Limb (tissue), 2 donors: Measurements from ENCODE around the gene ESM1.
"Not testable (repeated sequence)": the region's sequence is repeated elsewhere in the genome, so short reads cannot be mapped to it uniquely, and the experiment has no call there.

Source experiments
- DNase-seq, 2 donors: peaks; one replicate each; pipeline ENCODE4 v3.0.0-alpha.2; 2016; ENCODE audit errors: extremely low spot score in 2 of 2

ESM1 gene

GRCh38 chr5:54985301-54986268 lies at the start of gene ESM1:
TSS of gene ESM1 (minus strand) at chr5:54985593. CDS start at chr5:54985517, 76 bp downstream.
- no peak for DNase-seq

GRCh38 chr5:55033568-55033967 lies 48.2 kb upstream of the ESM1 start:
- DNase-seq = no peak

GRCh38 chr5:55031492-55031891 lies 46.1 kb upstream of the ESM1 start:
- no peak for DNase-seq

- no peak for DNase-seq
These were observed 45.4 kb upstream of the ESM1 start for GRCh38 chr5:55030676-55031369.

DNA sequence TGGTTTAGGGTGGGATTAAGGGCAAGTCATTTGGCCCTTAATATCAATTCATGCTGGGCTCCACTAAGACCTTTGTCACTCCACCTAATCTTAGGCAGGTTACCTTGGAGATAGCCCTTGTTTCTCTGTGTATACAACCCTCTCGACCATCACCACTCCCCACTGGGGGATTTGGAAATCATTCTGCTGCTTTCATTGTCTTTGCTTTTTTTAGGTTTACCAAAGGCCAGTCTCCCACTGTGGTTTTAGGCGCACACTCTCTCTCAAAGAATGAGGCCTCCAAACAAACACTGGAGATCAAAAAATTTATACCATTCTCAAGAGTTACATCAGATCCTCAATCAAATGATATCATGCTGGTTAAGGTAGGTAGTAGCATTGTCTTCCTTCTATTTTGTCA lies 44.8 kb upstream of the ESM1 start:
- DNase-seq = no peak

- DNase-seq = no peak
These were observed 42.2 kb upstream of the ESM1 start for GRCh38 chr5:55027595-55027994.

- DNase-seq = no peak
These were observed 37.1 kb upstream of the ESM1 start for GRCh38 chr5:55022450-55022849.

- DNase-seq = no peak
These were observed 36.4 kb upstream of the ESM1 start for GRCh38 chr5:55021821-55022220.

DNA sequence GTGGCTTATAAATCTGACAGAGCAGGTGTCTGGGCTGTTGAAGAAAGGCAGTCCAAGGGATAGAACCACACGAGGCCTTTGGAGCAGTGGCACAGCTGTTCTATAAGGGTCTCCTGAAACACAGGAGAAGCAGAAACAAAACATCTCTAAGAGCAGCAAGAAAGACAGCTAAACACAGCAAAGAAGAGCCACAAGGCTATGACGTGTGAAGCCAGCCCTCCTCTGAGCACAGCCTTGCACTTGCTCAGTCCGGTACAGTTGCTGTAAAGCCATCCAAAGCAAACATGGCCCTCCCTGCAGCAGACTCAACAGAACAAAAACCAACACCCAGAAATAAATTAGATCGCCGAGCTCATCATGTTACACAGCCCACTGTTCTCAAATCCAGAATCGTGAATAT lies 36.0 kb upstream of the ESM1 start:
- DNase-seq = no peak

DNA sequence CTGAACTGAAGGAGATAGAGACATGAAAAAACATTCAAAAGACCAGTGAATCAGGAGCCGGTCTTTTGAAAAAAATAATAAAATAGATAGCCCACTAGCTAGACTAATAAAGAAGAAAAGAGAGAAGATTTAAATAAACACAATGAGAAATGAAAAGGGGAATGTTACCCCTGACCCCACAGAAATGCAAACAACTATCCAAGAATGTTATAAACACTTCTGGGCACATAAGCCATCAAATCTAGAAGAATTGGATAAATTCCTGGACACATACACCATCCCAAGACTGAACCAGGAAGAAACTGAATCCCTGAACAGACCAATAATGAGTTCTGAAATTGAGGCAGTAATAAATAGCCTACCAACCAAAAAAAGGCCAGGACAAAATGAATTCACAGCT lies 24.8 kb upstream of the ESM1 start:
- DNase-seq = not testable (repeated sequence)

GRCh38 chr5:55004729-55005128 lies 19.3 kb upstream of the ESM1 start:
- DNase-seq = no peak

- DNase-seq = no peak
These were observed 18.2 kb upstream of the ESM1 start for GRCh38 chr5:55003432-55004065.

- DNase-seq = not testable (repeated sequence)
These were observed 16.8 kb upstream of the ESM1 start for GRCh38 chr5:55002166-55002565.

DNA sequence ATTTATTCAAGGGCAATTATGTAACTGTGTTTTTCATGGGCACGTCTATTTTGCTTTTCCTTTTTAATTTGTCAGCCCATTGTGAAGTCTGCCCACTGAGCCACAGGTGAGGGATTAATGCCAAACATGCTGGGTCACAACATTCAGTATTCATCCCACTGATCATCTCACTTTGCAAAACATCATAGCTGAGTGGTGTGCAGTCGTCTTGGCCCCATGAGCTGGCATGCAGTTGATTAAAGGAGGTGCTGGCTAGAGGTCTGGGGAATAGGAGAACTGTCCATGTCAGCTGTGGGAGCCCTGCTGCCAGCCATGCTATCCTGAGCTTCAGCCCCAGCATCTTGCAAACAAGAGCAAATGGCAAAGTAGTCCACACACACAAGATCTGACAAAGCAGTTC lies 11.7 kb upstream of the ESM1 start:
- no peak for DNase-seq

DNA sequence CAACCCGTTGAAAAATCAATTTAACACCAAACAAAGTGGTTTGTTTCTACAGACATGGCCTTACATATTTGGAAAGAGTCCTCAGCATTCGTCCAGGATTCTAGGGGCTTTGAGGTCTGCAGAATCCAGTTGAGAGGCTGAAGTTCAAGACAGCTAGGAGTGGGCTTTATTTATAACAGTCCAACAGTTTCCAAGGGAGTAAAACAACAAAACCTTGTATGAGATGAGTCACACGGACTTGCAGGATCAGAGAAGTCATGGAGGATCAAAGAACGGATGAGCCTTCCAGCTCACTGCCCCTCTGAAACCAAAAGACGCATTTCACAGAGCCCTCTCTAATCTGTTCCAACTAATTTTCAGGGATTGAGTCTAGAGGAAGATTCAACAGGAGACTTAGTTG lies 11.1 kb upstream of the ESM1 start:
- no peak for DNase-seq

- DNase-seq = no peak
These were observed 9.8 kb upstream of the ESM1 start for GRCh38 chr5:54995168-54995567.

DNA sequence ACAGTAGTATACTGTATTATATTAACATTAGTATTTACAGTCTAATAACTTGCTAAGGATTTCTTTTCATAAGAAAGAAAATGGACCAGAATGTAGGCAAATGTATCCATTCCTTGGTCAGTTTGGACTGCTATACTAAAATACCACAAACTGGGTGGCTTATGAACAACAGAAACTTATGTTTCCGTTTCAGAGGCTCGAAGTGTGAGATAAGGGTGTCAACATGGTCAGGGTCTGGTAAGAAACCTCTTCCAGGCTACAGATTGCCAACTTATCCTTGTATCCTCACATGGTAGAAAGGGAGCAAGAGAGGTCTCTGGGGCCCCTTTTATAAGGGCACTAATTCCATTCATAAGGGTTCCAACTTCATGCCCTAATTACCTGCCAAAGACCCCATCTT lies 9.2 kb upstream of the ESM1 start:
- no peak for DNase-seq

DNA sequence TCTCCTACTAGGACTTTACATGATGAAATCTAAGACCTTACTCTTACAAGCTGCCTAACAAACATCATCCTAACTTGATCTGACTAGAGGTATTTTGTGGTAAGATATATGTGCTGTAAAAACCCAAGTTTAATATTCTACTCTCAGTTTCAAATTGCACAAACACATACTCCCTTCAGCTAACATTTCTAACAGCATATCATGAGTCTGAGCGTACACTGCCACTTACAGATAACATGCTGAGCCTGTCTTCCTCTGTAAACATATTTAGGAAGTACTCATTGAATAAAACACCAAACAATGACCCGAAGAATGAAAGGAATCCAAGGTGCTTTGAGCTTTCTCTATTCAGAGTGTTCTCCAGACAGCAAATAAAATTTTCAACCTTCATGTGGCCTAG lies 7.9 kb upstream of the ESM1 start:
- no peak for DNase-seq

DNA sequence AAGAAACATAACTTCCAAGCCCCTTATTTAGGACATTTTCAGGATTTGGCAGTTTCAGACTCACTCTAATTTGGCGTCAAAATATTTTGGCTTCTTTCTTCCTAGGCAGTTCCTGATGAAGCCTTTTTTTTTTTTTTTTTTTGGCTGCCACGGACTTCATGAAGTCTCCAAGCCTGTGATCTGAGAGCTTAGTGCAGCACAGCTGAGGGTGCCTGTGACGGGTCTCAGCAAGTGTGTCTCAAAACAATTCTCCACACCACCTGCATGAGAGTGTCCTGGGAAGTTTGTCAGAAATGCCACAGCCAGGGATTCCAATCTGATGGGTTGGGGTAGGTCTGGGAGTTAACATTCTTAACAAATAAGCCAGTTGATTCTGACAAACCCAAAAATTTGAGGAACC lies 6.0 kb upstream of the ESM1 start:
- DNase-seq = no peak

DNA sequence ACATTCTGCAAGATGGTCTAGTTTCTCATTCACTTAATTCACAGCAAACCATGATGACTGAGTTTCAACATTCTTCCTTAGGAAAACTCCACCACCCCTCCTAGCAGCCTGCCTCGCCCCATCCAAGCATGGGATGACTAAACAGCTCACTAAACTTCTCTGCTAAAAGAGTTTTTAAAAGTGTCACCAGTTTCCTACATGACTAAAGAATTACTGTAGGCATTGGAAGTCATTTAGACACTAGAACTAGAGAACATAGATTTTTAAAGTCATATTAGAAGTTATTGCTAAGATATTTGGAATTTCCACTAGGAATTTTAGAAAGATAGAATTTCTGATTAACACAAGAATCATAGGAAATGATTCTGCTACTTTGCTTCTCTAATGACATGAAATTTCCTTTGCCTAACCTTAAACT lies 5.5 kb upstream of the ESM1 start:
- DNase-seq = no peak

GRCh38 chr5:54988817-54989216 lies 3.4 kb upstream of the ESM1 start:
- DNase-seq = no peak

DNA sequence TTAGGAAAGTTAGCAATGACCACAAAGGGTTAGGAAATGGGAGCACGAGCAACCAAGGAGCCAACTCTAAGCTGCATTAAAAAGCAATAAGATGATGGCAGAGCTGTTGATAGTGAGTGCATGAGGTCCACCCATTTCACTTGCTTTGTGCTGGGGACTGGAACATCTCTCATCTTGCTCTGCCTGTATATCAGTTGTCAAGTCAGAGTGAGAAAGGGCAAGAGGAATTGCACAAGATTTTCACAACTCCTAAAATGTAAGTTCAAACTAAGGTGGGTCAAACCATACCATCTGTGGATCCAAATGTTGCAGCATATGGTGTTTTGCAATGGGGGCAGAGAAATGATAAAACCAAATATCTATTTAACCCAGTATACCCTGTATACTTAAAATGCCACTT lies 2.8 kb upstream of the ESM1 start:
- DNase-seq = no peak
